Measurements from ENCODE around the gene IGLL1. TPM values are rescaled to one million over a fixed set of nuclear protein-coding genes. Genes with fewer than 3 reads are reported as not detected.
"Not testable (repeated sequence)": the region's sequence is repeated elsewhere in the genome, so short reads cannot be mapped to it uniquely, and the experiment has no call there.

Gene IGLL1
- polyA plus RNA-seq, 1 of the 3 experiments (the other 2 are of a cell fraction), result not detected

DNA sequence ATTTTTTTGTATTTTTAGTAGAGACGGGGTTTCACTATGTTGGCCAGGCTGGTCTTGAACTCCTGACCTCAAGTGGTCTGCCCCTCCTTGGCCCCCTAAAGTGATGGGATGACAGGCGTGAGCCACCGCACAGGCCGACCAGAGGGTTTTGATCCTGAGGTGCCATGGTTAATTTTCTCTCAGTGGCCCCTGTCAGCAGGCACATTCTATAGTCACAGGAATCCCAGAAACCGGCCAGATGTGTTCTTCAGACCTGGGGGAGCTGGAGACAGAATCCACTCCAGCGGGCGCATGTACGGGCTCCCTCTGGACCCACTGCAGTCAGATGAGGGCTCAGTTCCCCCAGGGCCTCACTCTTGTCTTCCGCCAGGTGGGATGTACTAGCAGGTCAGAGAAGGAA lies 17.0 kb downstream of the IGLL1 start:
- peaks cover 0 to 8% of the 10 kb centered on the region in 2 experiments; a peak in 1 of 4 replicates for H3K4me1 ChIP-seq (ENCODE audit: control insufficient read depth in 1 of 2, insufficient read depth in 2 of 2, low read depth in 1 of 2, low read length in 1 of 2)
- H3K4me2 ChIP-seq, result no peak overlapping the region
- no peak overlapping the region for H2AFZ ChIP-seq (ENCODE audit: low read depth)
- H3K4me3 ChIP-seq (ENCODE audit: low read depth in 2 of 2, low read length in 1 of 2), result no peak overlapping the region
- no peaks in the 10 kb centered on the region for H3K79me2 ChIP-seq (ENCODE audit: insufficient read depth)
- DNase-seq, result no peak
- TF ChIP-seq JUND (IDR thresholded peaks at IDR 0.05), result no peak
- TF ChIP-seq FOXM1 (IDR thresholded peaks at IDR 0.05; ENCODE audit: low read depth), result no peak
- no peak for TF ChIP-seq MXI1 (IDR thresholded peaks at IDR 0.05; ENCODE audit: low read depth, low read length)
- TF ChIP-seq ELF1 (IDR thresholded peaks at IDR 0.05), result no peak
- TF ChIP-seq TAF1 (IDR thresholded peaks at IDR 0.05; ENCODE audit: borderline replicate concordance, low read depth, low read length), result no peak
- no peak for TF ChIP-seq CHD2 (IDR thresholded peaks at IDR 0.05; ENCODE audit: low read length, partially characterized antibody)
- no peak for TF ChIP-seq EP300 (IDR thresholded peaks at IDR 0.05; ENCODE audit: borderline replicate concordance in 1 of 2, low read depth in 1 of 2, low read length in 1 of 2)
- H4K20me1 ChIP-seq (ENCODE audit: insufficient read depth), result no peaks in the 10 kb centered on the region
- H3K27ac ChIP-seq (ENCODE audit: low read depth in 2 of 2, low read length in 1 of 2), result no peak overlapping the region
- H3K36me3 ChIP-seq (replicated peaks in 1 of 2; ENCODE audit: control insufficient read depth in 1 of 2, insufficient read depth in 2 of 2, low read length in 1 of 2), result no peaks in the 10 kb centered on the region
- no peaks in the 10 kb centered on the region for H3K9me3 ChIP-seq
- H3K9me2 ChIP-seq, result no peaks in the 10 kb centered on the region
- POLR2A ChIA-PET, result no interaction called here
- H3K9ac ChIP-seq, result no peak overlapping the region
- CTCF ChIA-PET, result interaction anchor here (0.5 kb wide), 1 partner anchor 22 kb away, joined by 3 read pairs; no protein-coding TSS in a partner anchor
- WGBS (ENCODE audit: low lambda C conversion rate), result 77% methylated on average over 5 of the region's 9 CpGs
- peaks cover 18% of the 10 kb centered on the region for H3K27me3 ChIP-seq (ENCODE audit: insufficient read depth)
- no peaks in the 10 kb centered on the region for H3F3A ChIP-seq (replicated peaks; ENCODE audit: insufficient read depth)

- Histone ChIP-seq H4K20me1 (ENCODE audit: insufficient read depth) (no peaks in the 10 kb centered on the region), H3F3A (replicated peaks; ENCODE audit: insufficient read depth) (no peaks in the 10 kb centered on the region), H3K36me3 (replicated peaks in 1 of 2; ENCODE audit: control insufficient read depth in 1 of 2, insufficient read depth in 2 of 2, low read length in 1 of 2) (no peaks in the 10 kb centered on the region), H3K27ac (ENCODE audit: low read depth in 2 of 2, low read length in 1 of 2) (no peak overlapping the region), H3K79me2 (ENCODE audit: insufficient read depth) (no peaks in the 10 kb centered on the region), H3K9ac (no peak overlapping the region), H2AFZ (ENCODE audit: low read depth) (no peak overlapping the region), H3K4me1 (ENCODE audit: control insufficient read depth in 1 of 2, insufficient read depth in 2 of 2, low read depth in 1 of 2, low read length in 1 of 2) (peaks cover 0 to 8% of the 10 kb centered on the region in 2 experiments; a peak in 1 of 4 replicates), H3K9me3 (no peaks in the 10 kb centered on the region), H3K4me2 (no peak overlapping the region), H3K9me2 (no peaks in the 10 kb centered on the region), H3K4me3 (ENCODE audit: low read depth in 2 of 2, low read length in 1 of 2) (no peak overlapping the region), H3K27me3 (ENCODE audit: insufficient read depth) (peaks cover 18% of the 10 kb centered on the region)
- TF ChIP-seq POLR2AphosphoS5 (IDR thresholded peaks at IDR 0.05; ENCODE audit: low read depth, low read length) (no peak), FOXM1 (IDR thresholded peaks at IDR 0.05; ENCODE audit: low read depth) (no peak), EZH2phosphoT487 (IDR thresholded peaks at IDR 0.05; ENCODE audit: borderline replicate concordance, low read depth) (no peak), YY1 (IDR thresholded peaks at IDR 0.05; ENCODE audit: low read depth) (no peak), RXRA (IDR thresholded peaks at IDR 0.05; ENCODE audit: borderline replicate concordance, low read depth) (no peak)
- DNase-seq, result no peak
- ChIA-PET POLR2A (no interaction called here), CTCF (interaction anchor here (0.9 to 1.3 kb wide), 2 partner anchors 21 to 29 kb away, joined by 3 read pairs; no protein-coding TSS in a partner anchor)
- 76% methylated on average over 3 of the region's 4 CpGs for WGBS (ENCODE audit: low lambda C conversion rate)
Measured at GRCh38 chr22:23562186-23562585, 17.9 kb downstream of the IGLL1 start.

- CTCF ChIA-PET; H3F3A ChIP-seq (replicated peaks; ENCODE audit: insufficient read depth); H4K20me1 ChIP-seq (ENCODE audit: insufficient read depth); H3K4me3 ChIP-seq (ENCODE audit: low read depth in 2 of 2, low read length in 1 of 2); H3K27ac ChIP-seq (ENCODE audit: low read depth in 2 of 2, low read length in 1 of 2); DNase-seq; H3K9ac ChIP-seq; H3K4me2 ChIP-seq; H3K9me2 ChIP-seq; H3K79me2 ChIP-seq (ENCODE audit: insufficient read depth); H3K9me3 ChIP-seq; H3K36me3 ChIP-seq (replicated peaks in 1 of 2; ENCODE audit: control insufficient read depth in 1 of 2, insufficient read depth in 2 of 2, low read length in 1 of 2); H3K4me1 ChIP-seq (ENCODE audit: control insufficient read depth in 1 of 2, insufficient read depth in 2 of 2, low read depth in 1 of 2, low read length in 1 of 2); H2AFZ ChIP-seq (ENCODE audit: low read depth); POLR2A ChIA-PET: not testable (repeated sequence)
- H3K27me3 ChIP-seq (ENCODE audit: insufficient read depth), result peaks cover 16% of the 10 kb centered on the region
- 64% methylated on average over 4 of the region's 24 CpGs for WGBS (ENCODE audit: low lambda C conversion rate)
Measured at GRCh38 chr22:23561025-23561510, 19.0 kb downstream of the IGLL1 start.

GRCh38 chr22:23560215-23560614 lies 19.9 kb downstream of the IGLL1 start:
- H3K9me2 ChIP-seq; H3K9me3 ChIP-seq; H3K4me1 ChIP-seq (ENCODE audit: control insufficient read depth in 1 of 2, insufficient read depth in 2 of 2, low read depth in 1 of 2, low read length in 1 of 2); H3K9ac ChIP-seq; H3F3A ChIP-seq (replicated peaks; ENCODE audit: insufficient read depth); H2AFZ ChIP-seq (ENCODE audit: low read depth); H3K27me3 ChIP-seq (ENCODE audit: insufficient read depth); H3K36me3 ChIP-seq (replicated peaks in 1 of 2; ENCODE audit: control insufficient read depth in 1 of 2, insufficient read depth in 2 of 2, low read length in 1 of 2); H3K4me2 ChIP-seq; H3K27ac ChIP-seq (ENCODE audit: low read depth in 2 of 2, low read length in 1 of 2); POLR2A ChIA-PET; H3K79me2 ChIP-seq (ENCODE audit: insufficient read depth); DNase-seq; H4K20me1 ChIP-seq (ENCODE audit: insufficient read depth); H3K4me3 ChIP-seq (ENCODE audit: low read depth in 2 of 2, low read length in 1 of 2): not testable (repeated sequence)
- 63% methylated on average over 1 of the region's 1 CpG for WGBS (ENCODE audit: low lambda C conversion rate)
- CTCF ChIA-PET, result interaction anchor here (1.1 to 1.5 kb wide), 2 partner anchors 31 to 334 kb away, joined by 4 to 5 read pairs; partner anchors contain the start of gene MIF

Data from SK-N-SH (cell line).